ENCODE measurements around the gene CCDC50. TPM values are rescaled to one million over a fixed set of nuclear protein-coding genes. Genes with fewer than 3 reads are reported as not detected.

Gene CCDC50
- total RNA-seq, 2 experiments from 2014 or later, result 31.4 to 43.9 TPM

GRCh38 chr3:191368755-191369615 lies 39.8 kb downstream of the CCDC50 start:
- peaks cover 7% of the 10 kb centered on the region for H3K4me1 ChIP-seq (ENCODE audit: insufficient read depth, low read length, poor library complexity, severe bottlenecking)
- no TSS peak for BruUV-seq (replicated peaks)
- no peaks in the 10 kb centered on the region for H3K79me2 ChIP-seq (ENCODE audit: insufficient read depth, low read depth, low read length)
- no peak overlapping the region for H3K4me2 ChIP-seq (ENCODE audit: low read length)
- intact Hi-C loops (cut with micrococcal nuclease; ENCODE audit: unreplicated experiment), result no loop called here
- H3K27ac ChIP-seq (ENCODE audit: low read depth, low read length, poor library complexity, severe bottlenecking), result no peak overlapping the region
- no peak for DNase-seq (ENCODE audit: low spot score)
- no peak overlapping the region for H3K4me3 ChIP-seq (ENCODE audit: low read depth, low read length, poor library complexity, severe bottlenecking)
- TF ChIP-seq EZH2phosphoT487 (IDR thresholded peaks at IDR 0.05; ENCODE audit: borderline replicate concordance, low read depth, low read length) (no peak), CTCF (conservative IDR thresholded peaks at IDR 0.05; ENCODE audit: low read length) (no peak)
- no peak overlapping the region for H2AFZ ChIP-seq (ENCODE audit: low read length)
- POLR2A ChIA-PET, result interaction anchor here (0.6 to 1.0 kb wide), 8 partner anchors 9 to 841 kb away, joined by 3 read pairs; partner anchors contain the start of gene OSTN
- peaks cover 39% of the 10 kb centered on the region for H3K36me3 ChIP-seq (ENCODE audit: insufficient read depth, low read length)
- CTCF ChIA-PET (ENCODE audit: unreplicated experiment), result no interaction called here
- no peaks in the 10 kb centered on the region for H3K9me2 ChIP-seq (ENCODE audit: insufficient read depth, low read length)
- no peaks in the 10 kb centered on the region for H3K9me3 ChIP-seq (ENCODE audit: low read length)
- no peaks in the 10 kb centered on the region for H4K20me1 ChIP-seq (ENCODE audit: insufficient read depth, low read length)

GRCh38 chr3:191369616-191370010 lies 40.4 kb downstream of the CCDC50 start:
- Histone ChIP-seq H3K9me3 (ENCODE audit: low read length) (no peaks in the 10 kb centered on the region), H3K9me2 (ENCODE audit: insufficient read depth, low read length) (no peaks in the 10 kb centered on the region), H4K20me1 (ENCODE audit: insufficient read depth, low read length) (no peaks in the 10 kb centered on the region), H3K4me3 (ENCODE audit: low read depth, low read length, poor library complexity, severe bottlenecking) (no peak overlapping the region), H3K36me3 (ENCODE audit: insufficient read depth, low read length) (peaks cover 39% of the 10 kb centered on the region), H3K79me2 (ENCODE audit: insufficient read depth, low read depth, low read length) (no peaks in the 10 kb centered on the region), H3K4me1 (ENCODE audit: insufficient read depth, low read length, poor library complexity, severe bottlenecking) (peaks cover 7% of the 10 kb centered on the region), H3K27ac (ENCODE audit: low read depth, low read length, poor library complexity, severe bottlenecking) (no peak overlapping the region), H3K4me2 (ENCODE audit: low read length) (no peak overlapping the region), H2AFZ (ENCODE audit: low read length) (no peak overlapping the region)
- TF ChIP-seq CTCF (conservative IDR thresholded peaks at IDR 0.05; ENCODE audit: low read length) (no peak), EZH2phosphoT487 (IDR thresholded peaks at IDR 0.05; ENCODE audit: borderline replicate concordance, low read depth, low read length) (no peak)
- no peak for DNase-seq (ENCODE audit: low spot score)
- CTCF ChIA-PET (ENCODE audit: unreplicated experiment), result no interaction called here
- no TSS peak for BruUV-seq (replicated peaks)
- POLR2A ChIA-PET, result interaction anchor here (1.0 kb wide), 1 partner anchor 170 kb away, joined by 3 read pairs; the partner anchor contains the start of gene OSTN
- intact Hi-C loops (cut with micrococcal nuclease; ENCODE audit: unreplicated experiment), result no loop called here

GRCh38 chr3:191372122-191372521 lies 42.9 kb downstream of the CCDC50 start:
- Histone ChIP-seq H3K4me2 (ENCODE audit: low read length) (no peak overlapping the region), H3K4me3 (ENCODE audit: low read depth, low read length, poor library complexity, severe bottlenecking) (no peak overlapping the region), H3K9me3 (ENCODE audit: low read length) (no peaks in the 10 kb centered on the region), H3K9me2 (ENCODE audit: insufficient read depth, low read length) (no peaks in the 10 kb centered on the region), H3K4me1 (ENCODE audit: insufficient read depth, low read length, poor library complexity, severe bottlenecking) (peaks cover 7% of the 10 kb centered on the region), H3K36me3 (ENCODE audit: insufficient read depth, low read length) (peaks cover 45% of the 10 kb centered on the region), H4K20me1 (ENCODE audit: insufficient read depth, low read length) (no peaks in the 10 kb centered on the region), H2AFZ (ENCODE audit: low read length) (no peak overlapping the region), H3K27ac (ENCODE audit: low read depth, low read length, poor library complexity, severe bottlenecking) (no peak overlapping the region), H3K79me2 (ENCODE audit: insufficient read depth, low read depth, low read length) (no peaks in the 10 kb centered on the region)
- intact Hi-C loops (cut with micrococcal nuclease; ENCODE audit: unreplicated experiment), result no loop called here
- DNase-seq (ENCODE audit: low spot score), result peak; percentile 17
- POLR2A ChIA-PET, result interaction anchor here (0.6 to 2.4 kb wide), 3 partner anchors 9 to 872 kb away, joined by 3 to 7 read pairs (median 3); no protein-coding TSS in a partner anchor
- TF ChIP-seq EZH2phosphoT487 (IDR thresholded peaks at IDR 0.05; ENCODE audit: borderline replicate concordance, low read depth, low read length) (no peak), CTCF (conservative IDR thresholded peaks at IDR 0.05; ENCODE audit: low read length) (no peak)
- no TSS peak for BruUV-seq (replicated peaks)
- CTCF ChIA-PET (ENCODE audit: unreplicated experiment), result no interaction called here
